AG04449 (cell line): ENCODE results near the gene ARMC9.
A peak's percentile ranks its signal among the peaks of the same experiment; 100 is the strongest.

Experiments used
- CTCF ChIA-PET: fragments of 350-600 bp; formaldehyde crosslinking; extraction: SDS; loops from one replicate; lab custom pipeline; 2021; ENCODE audit warnings: antibody characterized with exemption; lab: Yijun Ruan, JAX
- POLR2A ChIA-PET: fragments of 400-600, 350-600 bp; formaldehyde crosslinking; extraction: SDS; loops from one replicate; lab custom pipeline; 2020; ENCODE audit warnings: antibody characterized with exemption, inconsistent platforms; lab: Yijun Ruan, JAX
- DNase-seq: peaks from one replicate; pipeline ENCODE4 v3.0.0-alpha.2; 2010; ENCODE audit warnings: low read depth, low spot score
- H3K4me3 ChIP-seq: 2 replicates; pipeline ENCODE4 v1.5.1; 2011; ENCODE audit warnings: low read depth, mild to moderate bottlenecking, control low read depth, low read length
- TF ChIP-seq, protein P1 (sequence below): IDR thresholded peaks from one replicate; pipeline ENCODE4 v1.5.1; 2011; ENCODE audit warnings: mild to moderate bottlenecking, moderate library complexity, low read length, control low read depth, inconsistent platforms; ENCODE audit not compliant: insufficient read depth; ENCODE audit errors: missing control alignments

The ARMC9 gene

DNA sequence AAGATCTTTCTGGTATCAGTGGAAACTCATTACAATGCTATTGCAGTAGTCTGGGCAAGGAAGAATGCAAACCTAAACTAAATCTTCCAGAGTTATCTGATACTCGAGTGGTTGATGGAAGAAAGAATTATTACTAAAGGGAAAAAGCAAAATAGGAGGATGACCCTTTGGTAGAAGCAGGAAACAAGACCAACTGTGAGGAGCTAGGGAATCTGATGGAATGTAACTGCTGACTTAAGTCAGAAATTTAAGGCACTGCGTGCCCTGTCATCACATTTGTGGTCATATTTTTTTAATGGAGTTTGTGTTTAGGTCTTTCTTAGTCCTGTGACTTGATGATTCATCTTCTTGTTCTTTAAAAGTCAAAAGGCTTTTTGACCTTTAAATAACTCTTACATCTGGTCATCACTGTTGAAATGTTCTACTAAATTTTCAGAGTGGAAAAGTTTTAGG is 36.5 kb upstream of the ARMC9 start:
- CTCF ChIA-PET = interaction anchor here (1.4 to 1.6 kb wide), 2 partner anchors 30 to 56 kb away, joined by 4 to 5 read pairs; no protein-coding TSS in a partner anchor
- POLR2A ChIA-PET = interaction anchor here (0.9 to 1.4 kb wide), 4 partner anchors 9 to 31 kb away, joined by 3 to 5 read pairs (median 4); no protein-coding TSS in a partner anchor
- peak; percentile 99 for DNase-seq

DNA sequence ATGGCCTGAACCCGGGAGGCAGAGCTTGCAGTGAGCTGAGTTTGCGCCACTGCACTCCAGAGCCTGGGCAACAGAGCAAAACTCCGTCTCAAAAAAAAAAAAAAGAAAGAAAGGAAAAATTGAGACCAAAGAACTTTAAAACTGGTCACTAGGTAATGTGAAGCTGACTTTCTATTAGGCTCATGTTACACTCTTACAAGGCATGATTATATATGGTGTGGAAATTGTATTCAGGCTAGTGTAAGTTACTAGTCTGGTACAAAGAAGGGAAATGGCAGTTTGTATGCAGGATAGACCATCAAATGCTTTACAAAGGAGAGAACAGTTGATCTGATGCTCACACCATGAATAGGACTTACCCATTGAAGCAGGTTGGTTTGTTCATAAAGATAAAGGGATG is 35.4 kb upstream of the ARMC9 start:
- ChIA-PET POLR2A (no interaction called here), CTCF (no interaction called here)
- TF ChIP-seq, protein P1, sequence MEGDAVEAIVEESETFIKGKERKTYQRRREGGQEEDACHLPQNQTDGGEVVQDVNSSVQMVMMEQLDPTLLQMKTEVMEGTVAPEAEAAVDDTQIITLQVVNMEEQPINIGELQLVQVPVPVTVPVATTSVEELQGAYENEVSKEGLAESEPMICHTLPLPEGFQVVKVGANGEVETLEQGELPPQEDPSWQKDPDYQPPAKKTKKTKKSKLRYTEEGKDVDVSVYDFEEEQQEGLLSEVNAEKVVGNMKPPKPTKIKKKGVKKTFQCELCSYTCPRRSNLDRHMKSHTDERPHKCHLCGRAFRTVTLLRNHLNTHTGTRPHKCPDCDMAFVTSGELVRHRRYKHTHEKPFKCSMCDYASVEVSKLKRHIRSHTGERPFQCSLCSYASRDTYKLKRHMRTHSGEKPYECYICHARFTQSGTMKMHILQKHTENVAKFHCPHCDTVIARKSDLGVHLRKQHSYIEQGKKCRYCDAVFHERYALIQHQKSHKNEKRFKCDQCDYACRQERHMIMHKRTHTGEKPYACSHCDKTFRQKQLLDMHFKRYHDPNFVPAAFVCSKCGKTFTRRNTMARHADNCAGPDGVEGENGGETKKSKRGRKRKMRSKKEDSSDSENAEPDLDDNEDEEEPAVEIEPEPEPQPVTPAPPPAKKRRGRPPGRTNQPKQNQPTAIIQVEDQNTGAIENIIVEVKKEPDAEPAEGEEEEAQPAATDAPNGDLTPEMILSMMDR = no peak

More for the DNA sequence above, 36.5 kb upstream of the ARMC9 start:
- H3K4me3 ChIP-seq = no peak overlapping the region
- TF ChIP-seq, protein P1 = no peak

DNA sequence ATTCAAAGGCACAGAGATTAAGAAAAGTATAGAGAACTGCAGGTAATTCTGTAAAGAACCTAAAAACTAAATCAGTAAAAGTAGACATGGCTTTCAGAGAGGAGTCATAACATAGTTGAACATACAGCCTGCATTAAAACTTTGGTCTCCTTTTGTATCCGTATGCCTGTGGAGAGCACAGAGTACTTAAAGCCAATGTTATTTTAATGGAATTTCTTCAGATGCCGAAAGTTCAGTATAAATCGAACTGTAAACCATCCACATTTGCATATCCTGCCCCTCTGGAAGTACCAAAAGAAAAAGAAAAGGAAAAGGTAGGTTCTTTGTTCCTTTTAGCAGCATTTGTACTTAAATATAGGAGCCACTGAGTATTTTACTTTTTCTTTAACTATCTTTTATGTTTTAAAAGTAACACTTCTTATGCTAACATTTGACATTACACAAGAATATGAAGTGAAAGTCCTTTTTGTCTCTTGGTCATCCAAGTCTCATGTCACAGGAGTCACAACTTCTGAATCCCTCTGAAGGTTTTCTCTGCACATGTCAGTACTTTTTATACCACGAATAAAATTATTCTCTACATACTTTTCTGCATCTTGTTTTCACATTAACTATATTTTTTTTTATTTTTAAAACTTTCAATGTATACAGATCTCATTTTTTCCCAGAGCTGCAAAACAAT is 34.9 kb upstream of the ARMC9 start:
- CTCF ChIA-PET = no interaction called here
- POLR2A ChIA-PET = no interaction called here
- H3K4me3 ChIP-seq = no peak overlapping the region
- TF ChIP-seq, protein P1 = no peak
- DNase-seq = no peak

More for the DNA sequence above, 35.4 kb upstream of the ARMC9 start:
- DNase-seq = no peak
- H3K4me3 ChIP-seq = no peak overlapping the region

DNA sequence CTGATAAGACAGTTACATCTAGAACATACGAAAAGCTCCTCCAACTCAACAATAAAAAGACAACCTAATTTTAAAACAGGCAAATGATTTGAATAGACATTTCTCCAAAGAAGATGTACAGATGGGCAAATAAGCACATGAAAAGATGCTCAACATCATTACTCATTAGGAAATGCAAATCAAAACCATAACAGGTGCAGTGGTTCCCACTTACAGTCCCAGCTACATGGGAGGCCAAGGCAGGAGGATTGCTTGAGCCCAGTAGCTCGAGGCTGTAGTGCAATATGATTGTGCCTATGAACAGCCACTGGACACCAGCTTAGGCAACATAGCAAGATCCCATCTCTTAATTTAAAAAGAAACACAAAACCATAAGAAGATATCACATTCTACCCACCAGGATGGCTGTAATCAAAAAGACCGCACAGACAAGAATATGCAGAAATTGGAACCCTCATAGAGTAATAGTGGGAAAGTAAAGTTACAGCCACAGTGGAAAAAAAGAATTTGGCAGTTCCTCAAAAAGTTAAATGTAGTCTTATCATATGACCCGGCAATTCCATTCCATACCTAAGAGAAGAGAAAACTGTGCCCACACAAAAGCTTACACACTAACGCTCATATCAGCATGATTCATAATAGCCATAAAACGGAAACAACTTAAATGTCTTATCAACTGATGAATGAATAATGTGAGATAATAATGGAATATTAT is 30.5 kb upstream of the ARMC9 start:
- TF ChIP-seq, protein P1 = no peak
- POLR2A ChIA-PET = no interaction called here
- no peak overlapping the region for H3K4me3 ChIP-seq
- CTCF ChIA-PET = interaction anchor here (0.9 to 2.9 kb wide), 7 partner anchors 12 to 114 kb away, joined by 3 to 13 read pairs (median 4); no protein-coding TSS in a partner anchor
- DNase-seq = no peak

DNA sequence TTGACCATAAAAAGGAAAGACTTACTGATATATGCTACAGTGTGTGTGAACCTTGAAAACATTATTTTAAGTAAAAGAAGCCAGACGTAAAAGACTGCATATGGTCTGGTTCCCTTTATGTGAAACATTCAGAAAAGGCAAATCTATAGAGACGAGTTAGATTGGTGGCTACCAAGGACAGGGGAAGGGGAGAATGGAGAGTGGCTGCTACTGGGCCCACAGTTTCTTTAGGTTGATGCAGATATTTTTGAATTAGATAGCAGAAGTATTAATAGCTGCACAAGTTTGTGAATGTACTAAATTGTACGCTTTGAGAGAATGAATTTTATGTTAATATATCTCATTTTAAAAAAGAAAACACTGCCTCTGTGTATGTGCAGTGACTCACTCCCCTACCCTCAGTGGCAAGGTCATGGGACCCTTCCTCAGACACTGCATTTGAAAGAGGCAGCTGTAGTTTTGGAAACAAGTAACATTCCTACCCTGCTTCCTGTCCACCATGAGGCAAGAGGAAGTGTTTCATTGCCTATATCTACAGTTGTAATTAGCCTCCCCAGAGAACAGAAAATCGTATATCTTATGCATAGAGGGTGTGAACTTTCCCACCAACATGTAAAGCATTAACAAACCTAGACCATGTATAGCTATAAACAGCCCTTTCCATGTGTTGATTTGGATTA is 29.8 kb upstream of the ARMC9 start:
- H3K4me3 ChIP-seq = no peak overlapping the region
- DNase-seq = no peak
- ChIA-PET CTCF (interaction anchor here (0.7 to 2.9 kb wide), 5 partner anchors 11 to 115 kb away, joined by 3 to 13 read pairs (median 4); no protein-coding TSS in a partner anchor), POLR2A (no interaction called here)
- TF ChIP-seq, protein P1 = no peak
